CD8-positive, alpha-beta memory T cell (primary cell): ENCODE measurements around the gene BFSP1. TPM values are rescaled to one million over a fixed set of nuclear protein-coding genes. Genes with fewer than 3 reads are reported as not detected.

Experiments used
- CTCF ChIA-PET: fragments of 350-600 bp; sonication (Branson Sonifier 250); formaldehyde crosslinking; loops from one replicate; lab custom pipeline; 2021; ENCODE audit warnings: antibody characterized with exemption; lab: Charles Lee
- POLR2A ChIA-PET: fragments of 350-600 bp; sonication (Branson Sonifier 250); formaldehyde crosslinking; loops from one replicate; lab custom pipeline; 2021; ENCODE audit warnings: antibody characterized with exemption; lab: Charles Lee
- DNase-seq, 5 donors: peaks; one replicate each; pipeline versions ENCODE4 v3.0.0 to v3.0.0-alpha.2; 2020 to 2022; ENCODE audit warnings: mixed read lengths in 1 of 5
- H3K27ac ChIP-seq: one replicate; pipeline ENCODE4 v1.7.0; 2013; ENCODE audit warnings: low read depth, mild to moderate bottlenecking, low read length, moderate library complexity
- H3K27me3 ChIP-seq: 2 replicates; pipeline ENCODE4 v1.7.0; 2013; ENCODE audit warnings: low read length, mild to moderate bottlenecking; ENCODE audit not compliant: insufficient read depth, poor library complexity, severe bottlenecking
- H3K36me3 ChIP-seq: 2 replicates; pipeline ENCODE4 v1.7.0; 2013; ENCODE audit warnings: mild to moderate bottlenecking, low read length, moderate library complexity; ENCODE audit not compliant: insufficient read depth
- H3K4me1 ChIP-seq: 2 replicates; pipeline ENCODE4 v1.7.0; 2013; ENCODE audit warnings: mild to moderate bottlenecking, low read length, moderate library complexity; ENCODE audit not compliant: insufficient read depth
- H3K4me3 ChIP-seq: 2 replicates; pipeline ENCODE4 v1.7.0; 2013; ENCODE audit warnings: mild to moderate bottlenecking, low read length
- H3K9me3 ChIP-seq: 2 replicates; pipeline ENCODE4 v1.7.0; 2013; ENCODE audit warnings: mild to moderate bottlenecking, low read length
- H3K27ac Mint-ChIP-seq, 8 donors: one replicate each; pipeline ENCODE4 v1.8.0; 2020 to 2021; ENCODE audit warnings: mixed read lengths in 8 of 8, mild to moderate bottlenecking in 6 of 8, inconsistent platforms in 3 of 8, moderate library complexity in 3 of 8
- H3K27me3 Mint-ChIP-seq, 2 donors: one replicate each; pipeline ENCODE4 v1.8.0; 2020 to 2021; ENCODE audit warnings: mixed read lengths in 2 of 2, mild to moderate bottlenecking in 1 of 2, moderate library complexity in 1 of 2
- H3K36me3 Mint-ChIP-seq, 3 donors: one replicate each; pipeline ENCODE4 v1.8.0; 2020 to 2021; ENCODE audit warnings: mixed read lengths in 3 of 3, inconsistent platforms in 1 of 3, mild to moderate bottlenecking in 1 of 3
- H3K4me1 Mint-ChIP-seq, 3 donors: one replicate each; pipeline ENCODE4 v1.8.0; 2020 to 2021; ENCODE audit warnings: mixed read lengths in 3 of 3, inconsistent platforms in 1 of 3, mild to moderate bottlenecking in 1 of 3
- H3K4me3 Mint-ChIP-seq, 7 donors: one replicate each; pipeline ENCODE4 v1.8.0; 2020 to 2021; ENCODE audit warnings: mixed read lengths in 7 of 7, mild to moderate bottlenecking in 6 of 7, moderate library complexity in 4 of 7, inconsistent platforms in 2 of 7
- H3K9me3 Mint-ChIP-seq, 5 donors: one replicate each; pipeline ENCODE4 v1.8.0; 2020 to 2022; ENCODE audit warnings: mixed read lengths in 5 of 5, mild to moderate bottlenecking in 3 of 5, moderate library complexity in 2 of 5, inconsistent platforms in 1 of 5
- polyA plus RNA-seq: library from polyadenylated mRNA; unstranded; fragments of 300-500 nt; fragmentation: Illumina TruSeq; gene quantifications from one replicate; pipeline ENCODE4 v1.2.3, GENCODE V29; 2021
- total RNA-seq, 2 experiments: library from RNA; stranded (reverse); gene quantifications; one replicate each; pipeline ENCODE4 v1.2.3, GENCODE V29; 2021

The BFSP1 gene
- total and polyA plus RNA-seq, 3 experiments from 2014 or later: 0.24 to 1.8 (median 0.26) TPM

GRCh38 chr20:17562804-17563305, 31.7 kb upstream of the BFSP1 start:
- POLR2A ChIA-PET: no interaction called here
- Histone ChIP-seq H3K36me3 (no peaks in the 10 kb centered on the region), H3K27me3 (no peaks in the 10 kb centered on the region), H3K4me1 (no peaks in the 10 kb centered on the region), H3K9me3 (no peaks in the 10 kb centered on the region), H3K27ac (peak overlapping the region; percentile 20), H3K4me3 (no peak overlapping the region)
- Mint-ChIP-seq H3K27ac (no peak overlapping the region), H3K4me1 (peaks cover 2 to 6% (median 6%) of the 10 kb centered on the region in 3 donors), H3K27me3 (peaks cover 3 to 17% of the 10 kb centered on the region in 2 donors), H3K36me3 (no peaks in the 10 kb centered on the region), H3K9me3 (no peaks in the 10 kb centered on the region), H3K4me3 (no peak overlapping the region)
- DNase-seq: no peak
- CTCF ChIA-PET: no interaction called here

- H3K36me3 ChIP-seq: no peaks in the 10 kb centered on the region
- no peaks in the 10 kb centered on the region for H3K27me3 ChIP-seq
- peaks cover 3 to 17% of the 10 kb centered on the region in 2 donors for H3K27me3 Mint-ChIP-seq
- H3K4me3 Mint-ChIP-seq: peak overlapping the region in 1 of 7 donors; percentile 81
- ChIA-PET CTCF (no interaction called here), POLR2A (no interaction called here)
- no peaks in the 10 kb centered on the region for H3K36me3 Mint-ChIP-seq
- no peak for DNase-seq
- H3K9me3 Mint-ChIP-seq: no peaks in the 10 kb centered on the region
- no peaks in the 10 kb centered on the region for H3K9me3 ChIP-seq
- no peak overlapping the region for H3K4me3 ChIP-seq
- H3K27ac ChIP-seq: no peak overlapping the region
- no peaks in the 10 kb centered on the region for H3K4me1 ChIP-seq
- no peak overlapping the region for H3K27ac Mint-ChIP-seq
- H3K4me1 Mint-ChIP-seq: peaks cover 2 to 6% (median 6%) of the 10 kb centered on the region in 3 donors
Observed at GRCh38 chr20:17560344-17561074, 29.3 kb upstream of the BFSP1 start.

GRCh38 chr20:17559338-17559737, 28.2 kb upstream of the BFSP1 start:
- H3K4me1 ChIP-seq: no peaks in the 10 kb centered on the region
- peaks cover 3 to 10% of the 10 kb centered on the region in 2 donors for H3K27me3 Mint-ChIP-seq
- ChIA-PET CTCF (no interaction called here), POLR2A (interaction anchor here (0.6 kb wide), 1 partner anchor 14 kb away, joined by 3 read pairs; no protein-coding TSS in a partner anchor)
- no peaks in the 10 kb centered on the region for H3K9me3 Mint-ChIP-seq
- no peak overlapping the region for H3K4me3 Mint-ChIP-seq
- no peaks in the 10 kb centered on the region for H3K27me3 ChIP-seq
- no peak overlapping the region for H3K27ac Mint-ChIP-seq
- no peak for DNase-seq
- peaks cover 2 to 6% (median 6%) of the 10 kb centered on the region in 3 donors for H3K4me1 Mint-ChIP-seq
- no peaks in the 10 kb centered on the region for H3K9me3 ChIP-seq
- no peaks in the 10 kb centered on the region for H3K36me3 Mint-ChIP-seq
- no peaks in the 10 kb centered on the region for H3K36me3 ChIP-seq
- H3K4me3 ChIP-seq: no peak overlapping the region
- no peak overlapping the region for H3K27ac ChIP-seq

- peaks cover 2 to 6% (median 6%) of the 10 kb centered on the region in 3 donors for H3K4me1 Mint-ChIP-seq
- H3K4me1 ChIP-seq: no peaks in the 10 kb centered on the region
- POLR2A ChIA-PET: no interaction called here
- no peaks in the 10 kb centered on the region for H3K36me3 ChIP-seq
- no peaks in the 10 kb centered on the region for H3K36me3 Mint-ChIP-seq
- peaks cover 3 to 10% of the 10 kb centered on the region in 2 donors for H3K27me3 Mint-ChIP-seq
- H3K27ac ChIP-seq: no peak overlapping the region
- H3K4me3 ChIP-seq: no peak overlapping the region
- CTCF ChIA-PET: no interaction called here
- no peaks in the 10 kb centered on the region for H3K9me3 ChIP-seq
- no peak for DNase-seq
- peak overlapping the region in 1 of 8 donors; percentile 43 for H3K27ac Mint-ChIP-seq
- H3K27me3 ChIP-seq: no peaks in the 10 kb centered on the region
- no peak overlapping the region for H3K4me3 Mint-ChIP-seq
- H3K9me3 Mint-ChIP-seq: no peaks in the 10 kb centered on the region
Observed at GRCh38 chr20:17558941-17559304, 27.7 kb upstream of the BFSP1 start.

GRCh38 chr20:17558154-17558940, 27.2 kb upstream of the BFSP1 start:
- Mint-ChIP-seq H3K4me3 (no peak overlapping the region), H3K27ac (peak overlapping the region in 1 of 8 donors; percentile 43), H3K27me3 (peaks cover 0 to 6% of the 10 kb centered on the region in 2 donors), H3K9me3 (no peaks in the 10 kb centered on the region), H3K4me1 (peaks cover 2 to 6% (median 6%) of the 10 kb centered on the region in 3 donors), H3K36me3 (no peaks in the 10 kb centered on the region)
- Histone ChIP-seq H3K9me3 (no peaks in the 10 kb centered on the region), H3K36me3 (no peaks in the 10 kb centered on the region), H3K27me3 (no peaks in the 10 kb centered on the region), H3K4me1 (no peaks in the 10 kb centered on the region), H3K4me3 (no peak overlapping the region), H3K27ac (peak overlapping the region; percentile 43)
- CTCF ChIA-PET: no interaction called here
- POLR2A ChIA-PET: no interaction called here
- DNase-seq: no peak

GRCh38 chr20:17557675-17558006, 26.5 kb upstream of the BFSP1 start:
- H3K27ac Mint-ChIP-seq: peak overlapping the region in 1 of 8 donors; percentile 14
- H3K27me3 Mint-ChIP-seq: peaks cover 0 to 6% of the 10 kb centered on the region in 2 donors
- POLR2A ChIA-PET: no interaction called here
- no peaks in the 10 kb centered on the region for H3K36me3 ChIP-seq
- H3K4me1 ChIP-seq: no peaks in the 10 kb centered on the region
- H3K9me3 Mint-ChIP-seq: no peaks in the 10 kb centered on the region
- peaks cover 2 to 6% (median 6%) of the 10 kb centered on the region in 3 donors for H3K4me1 Mint-ChIP-seq
- CTCF ChIA-PET: no interaction called here
- no peak overlapping the region for H3K4me3 ChIP-seq
- H3K4me3 Mint-ChIP-seq: no peak overlapping the region
- DNase-seq: no peak
- no peaks in the 10 kb centered on the region for H3K36me3 Mint-ChIP-seq
- H3K27me3 ChIP-seq: no peaks in the 10 kb centered on the region
- H3K9me3 ChIP-seq: no peaks in the 10 kb centered on the region
- H3K27ac ChIP-seq: peak overlapping the region; percentile 43

- Mint-ChIP-seq H3K4me1 (peaks cover 2 to 6% (median 6%) of the 10 kb centered on the region in 3 donors), H3K9me3 (no peaks in the 10 kb centered on the region), H3K27me3 (peaks cover 0 to 6% of the 10 kb centered on the region in 2 donors), H3K27ac (peak overlapping the region in 1 of 8 donors; percentile 43), H3K4me3 (no peak overlapping the region), H3K36me3 (no peaks in the 10 kb centered on the region)
- ChIA-PET POLR2A (no interaction called here), CTCF (no interaction called here)
- Histone ChIP-seq H3K36me3 (no peaks in the 10 kb centered on the region), H3K4me3 (no peak overlapping the region), H3K4me1 (no peaks in the 10 kb centered on the region), H3K9me3 (no peaks in the 10 kb centered on the region), H3K27me3 (no peaks in the 10 kb centered on the region), H3K27ac (no peak overlapping the region)
- no peak for DNase-seq
Observed at GRCh38 chr20:17556837-17557674, 25.9 kb upstream of the BFSP1 start.
